NCI-H2227 treated with DMSO at 0.1 percent for 48 hours (cell line): Measurements from ENCODE around the gene AFAP1.
A peak's percentile ranks its signal among the peaks of the same experiment; 100 is the strongest.

Experiments used
- DNase-seq: peaks from one replicate; lab custom pipeline; 2025; lab: John Stamatoyannopoulos, UW

AFAP1 gene

GRCh38 chr4:7767966-7768365 is 171.7 kb downstream of the AFAP1 start:
- no peak for DNase-seq

GRCh38 chr4:7767526-7767925 is 172.1 kb downstream of the AFAP1 start:
- DNase-seq = no peak

- no peak for DNase-seq
Measured at GRCh38 chr4:7766661-7767345, 172.9 kb downstream of the AFAP1 start.

DNA sequence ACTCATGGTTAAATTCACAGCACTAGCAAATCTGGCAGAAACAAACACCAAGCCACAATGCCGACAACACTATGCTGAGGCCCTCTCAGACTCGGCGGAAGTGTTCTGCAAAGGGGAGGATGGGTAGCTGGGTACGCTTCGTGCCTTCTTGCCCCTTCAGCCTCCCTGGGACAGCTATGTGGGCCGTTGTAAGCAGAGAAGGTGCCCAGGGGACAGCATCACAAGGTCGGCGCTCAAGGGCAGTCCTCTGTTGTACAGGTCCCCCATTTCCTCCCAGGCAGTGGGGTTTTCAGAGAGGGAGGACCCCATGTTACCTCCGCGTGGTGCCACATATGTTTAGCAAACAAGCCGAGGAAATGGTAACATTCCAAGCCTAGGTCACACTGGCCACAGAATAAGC is 173.6 kb downstream of the AFAP1 start:
- no peak for DNase-seq

DNA sequence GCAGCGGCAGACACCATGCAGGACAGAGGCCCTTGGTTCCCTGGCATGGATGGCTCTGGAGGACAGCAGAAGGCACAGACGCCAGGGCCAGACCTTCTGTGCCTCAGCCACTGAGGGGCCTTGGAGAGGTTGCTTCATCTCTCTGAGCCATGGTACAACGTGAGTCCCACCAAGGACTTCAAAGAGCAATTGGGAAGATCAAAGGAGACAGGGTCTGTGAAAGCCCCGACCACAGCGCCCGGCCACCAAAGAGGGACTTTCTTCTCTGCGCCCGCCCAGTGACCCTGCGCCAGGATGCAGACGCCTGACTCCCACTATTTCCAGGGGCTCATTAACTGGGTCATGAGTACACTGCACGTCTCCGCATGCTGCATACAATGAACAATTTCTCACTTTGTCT is 174.0 kb downstream of the AFAP1 start:
- no peak for DNase-seq

DNA sequence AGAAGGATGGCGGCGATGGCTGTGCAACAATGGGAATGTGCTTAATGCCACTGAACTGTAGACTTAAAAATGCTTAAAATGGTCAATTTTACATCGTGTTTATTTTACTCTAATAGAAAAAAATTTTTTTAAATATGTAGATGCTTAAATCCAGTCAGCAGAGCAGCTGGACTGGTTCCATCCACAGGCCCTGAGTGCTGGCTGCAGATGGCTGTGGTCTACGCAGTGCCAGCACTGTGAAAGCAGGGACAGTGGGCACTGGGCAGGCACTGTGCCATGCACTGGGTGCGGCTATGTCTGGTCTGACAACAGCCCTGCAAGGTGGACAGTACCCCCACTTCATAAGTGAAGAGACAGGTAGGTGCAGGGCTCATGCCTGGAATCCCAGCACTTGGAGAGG is 175.2 kb downstream of the AFAP1 start:
- DNase-seq = no peak

DNA sequence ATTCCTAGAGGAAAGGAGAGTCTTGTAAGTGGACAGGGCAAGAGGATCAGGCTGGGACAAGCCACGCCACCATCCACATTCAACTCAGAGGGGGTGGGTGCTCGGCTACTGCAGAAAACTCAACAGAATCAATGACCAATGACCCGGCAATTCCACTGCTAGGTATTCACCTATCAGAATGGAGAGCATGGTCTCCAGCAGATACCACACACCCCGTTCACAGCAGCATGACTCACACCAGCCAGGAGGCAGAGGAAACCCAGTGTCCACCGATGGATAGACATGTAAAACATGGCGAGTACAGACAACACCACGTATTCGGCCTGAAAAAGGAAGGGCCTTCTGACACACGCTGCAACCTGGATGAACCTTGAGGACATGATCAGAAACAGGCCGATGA is 175.9 kb downstream of the AFAP1 start:
- DNase-seq = no peak

DNA sequence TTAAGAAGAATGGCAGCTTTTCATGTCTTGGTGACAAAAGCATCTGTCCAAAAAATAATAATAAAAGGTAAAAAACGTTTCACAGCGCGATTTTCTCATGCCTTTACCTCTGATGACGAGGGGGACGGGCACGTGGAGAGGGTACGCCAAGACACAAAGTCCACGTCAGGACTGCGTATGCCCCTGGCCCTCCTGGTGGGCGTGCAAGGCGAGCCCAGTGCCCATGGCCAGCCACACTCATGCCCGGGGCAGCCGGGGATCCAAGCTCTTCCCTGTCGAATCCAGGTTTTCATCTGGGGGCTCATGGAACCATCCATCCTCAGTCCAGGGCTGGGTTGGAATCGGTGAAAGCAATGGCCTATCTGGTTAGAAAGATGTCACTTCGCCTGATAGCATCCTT is 176.6 kb downstream of the AFAP1 start:
- no peak for DNase-seq

DNA sequence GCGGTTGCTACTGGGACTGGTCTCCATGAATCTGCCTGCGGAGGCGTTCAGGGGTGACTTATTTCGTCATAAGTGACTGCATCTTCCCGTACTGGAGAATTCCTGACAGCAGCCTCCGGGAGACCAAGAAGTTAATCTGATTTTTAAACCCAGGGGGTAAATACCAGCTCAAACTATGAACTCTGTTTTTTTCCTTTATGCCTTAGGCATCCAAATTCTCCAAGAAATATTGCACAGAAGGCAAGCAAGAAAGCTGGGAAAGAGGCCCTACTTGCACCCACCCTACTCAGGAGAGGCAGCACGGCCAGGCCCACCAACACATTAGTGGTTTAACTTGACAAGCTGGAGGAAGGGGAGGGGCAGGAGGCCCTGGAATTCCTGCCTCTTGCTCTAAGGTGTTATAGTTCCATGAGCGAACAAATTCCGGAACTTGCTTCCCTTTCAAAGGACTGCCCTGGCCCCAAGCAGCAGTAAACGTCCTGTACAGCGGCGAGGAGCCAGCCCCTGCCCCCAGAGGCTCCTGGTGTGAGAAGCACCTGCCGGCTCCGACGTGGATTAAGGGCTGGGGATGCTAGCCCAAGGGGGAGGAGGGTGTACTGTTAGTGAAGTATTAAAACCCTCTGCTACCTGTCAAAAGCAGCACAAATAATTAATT is 177.2 kb downstream of the AFAP1 start:
- DNase-seq = no peak

DNA sequence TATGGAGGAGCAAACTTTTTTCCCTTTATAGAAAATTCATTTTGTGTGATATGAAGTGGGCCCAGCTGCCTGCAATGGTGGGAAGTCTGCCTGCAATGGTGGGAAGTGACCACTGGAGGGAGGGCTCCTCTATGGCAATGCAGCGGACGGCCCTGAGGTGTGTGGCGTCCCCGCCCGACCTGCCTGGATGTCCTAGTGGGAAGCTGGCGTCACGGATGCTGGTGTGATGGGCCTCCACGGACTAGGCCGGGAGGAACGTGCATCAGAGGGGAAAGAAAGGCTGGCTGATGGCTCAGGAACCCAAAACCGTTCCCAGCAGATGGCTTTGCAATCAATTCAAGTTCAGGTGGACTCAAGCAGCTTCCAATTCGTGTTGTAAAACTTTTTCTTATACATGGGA is 177.9 kb downstream of the AFAP1 start:
- peak; percentile 24 for DNase-seq

- DNase-seq = no peak
Measured at GRCh38 chr4:7761312-7761711, 178.3 kb downstream of the AFAP1 start.

- no peak for DNase-seq
Measured at GRCh38 chr4:7760706-7761105, 179.0 kb downstream of the AFAP1 start.

- no peak for DNase-seq
Measured at GRCh38 chr4:7760228-7760627, 179.4 kb downstream of the AFAP1 start.

DNA sequence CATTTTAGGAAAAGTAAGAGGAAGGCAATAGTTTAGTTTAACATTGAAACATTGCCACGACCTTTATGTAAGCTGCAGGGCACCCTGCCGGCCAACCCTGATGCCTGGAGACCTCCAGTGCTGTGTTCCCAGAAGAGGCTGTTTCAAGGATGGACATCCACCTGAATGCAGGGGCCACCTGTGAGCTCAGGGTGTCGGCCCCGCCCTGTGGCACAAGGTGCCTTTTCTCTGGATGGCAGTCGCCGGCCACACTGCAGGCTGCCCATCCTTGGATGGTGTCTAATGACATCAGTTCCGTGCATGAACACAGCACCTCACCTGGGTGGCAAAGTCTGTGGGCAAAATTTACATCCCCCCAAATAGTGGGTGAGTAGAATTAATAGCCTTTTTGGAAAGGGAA is 180.0 kb downstream of the AFAP1 start:
- no peak for DNase-seq

DNA sequence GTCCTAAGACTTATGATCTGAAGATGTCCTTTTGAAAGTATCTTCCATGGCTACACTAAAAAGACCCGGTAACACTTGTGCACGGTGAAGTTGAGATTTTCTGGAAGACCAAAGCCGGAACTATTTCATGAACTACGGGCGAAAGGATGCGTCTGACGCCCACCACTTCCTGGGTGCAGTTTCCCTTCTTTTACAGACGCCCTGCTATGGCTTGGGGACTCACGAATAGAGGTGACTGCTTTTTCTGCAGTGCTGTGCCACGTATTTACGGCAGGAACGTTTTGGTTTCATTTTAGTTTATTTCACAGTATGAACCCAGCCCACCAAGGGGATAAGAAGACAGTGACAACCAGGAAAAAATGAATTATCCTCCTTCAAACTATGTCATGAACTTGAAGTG is 180.4 kb downstream of the AFAP1 start:
- no peak for DNase-seq

- no peak for DNase-seq
Measured at GRCh38 chr4:7758476-7758875, 181.2 kb downstream of the AFAP1 start.

DNA sequence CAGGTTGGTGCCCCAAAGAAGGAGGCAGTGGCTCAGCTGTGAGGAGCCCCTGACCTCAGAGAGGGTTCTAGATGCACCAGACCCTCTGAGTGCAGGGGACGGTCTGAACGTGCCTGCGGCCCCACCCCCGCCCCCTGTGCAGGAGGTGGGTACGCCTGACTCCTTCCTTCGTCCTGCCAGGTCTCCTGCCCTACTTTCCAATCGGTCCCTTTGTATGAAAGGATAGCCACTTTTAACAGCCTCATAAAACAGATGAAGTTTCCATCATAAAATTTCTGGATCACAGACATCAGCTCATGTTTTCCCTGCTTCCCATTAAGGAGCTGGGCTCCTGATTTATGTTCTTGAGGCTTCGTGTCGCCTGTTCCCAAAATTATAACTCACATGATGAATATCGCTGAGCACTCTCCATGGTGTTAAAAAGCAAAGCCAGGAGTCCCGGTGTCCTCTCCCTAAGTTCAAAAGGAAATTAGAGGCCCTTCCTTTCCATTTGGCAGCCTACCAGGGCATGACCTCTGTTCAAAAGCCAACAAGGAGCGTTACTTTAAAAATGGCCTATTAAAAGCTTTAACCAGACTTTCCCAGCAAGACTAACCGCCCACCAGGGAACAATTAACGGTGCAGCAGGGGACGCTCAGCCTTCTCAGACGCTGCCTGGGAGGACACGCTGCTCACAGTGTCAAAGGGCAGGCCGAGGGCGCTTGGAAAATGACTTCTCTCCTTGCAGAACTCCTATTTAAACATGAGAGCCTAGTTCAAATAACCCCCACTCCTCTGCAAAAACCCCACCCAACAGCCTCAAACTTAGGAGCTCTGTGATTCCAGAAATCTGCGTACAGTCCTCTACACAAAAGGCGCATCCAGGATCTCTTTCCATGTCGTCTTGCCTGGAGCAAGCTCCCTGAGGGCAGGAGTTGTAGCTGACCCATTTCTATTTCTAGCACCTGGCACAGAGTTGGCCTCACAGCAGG is 181.9 kb downstream of the AFAP1 start:
- DNase-seq = no peak

DNA sequence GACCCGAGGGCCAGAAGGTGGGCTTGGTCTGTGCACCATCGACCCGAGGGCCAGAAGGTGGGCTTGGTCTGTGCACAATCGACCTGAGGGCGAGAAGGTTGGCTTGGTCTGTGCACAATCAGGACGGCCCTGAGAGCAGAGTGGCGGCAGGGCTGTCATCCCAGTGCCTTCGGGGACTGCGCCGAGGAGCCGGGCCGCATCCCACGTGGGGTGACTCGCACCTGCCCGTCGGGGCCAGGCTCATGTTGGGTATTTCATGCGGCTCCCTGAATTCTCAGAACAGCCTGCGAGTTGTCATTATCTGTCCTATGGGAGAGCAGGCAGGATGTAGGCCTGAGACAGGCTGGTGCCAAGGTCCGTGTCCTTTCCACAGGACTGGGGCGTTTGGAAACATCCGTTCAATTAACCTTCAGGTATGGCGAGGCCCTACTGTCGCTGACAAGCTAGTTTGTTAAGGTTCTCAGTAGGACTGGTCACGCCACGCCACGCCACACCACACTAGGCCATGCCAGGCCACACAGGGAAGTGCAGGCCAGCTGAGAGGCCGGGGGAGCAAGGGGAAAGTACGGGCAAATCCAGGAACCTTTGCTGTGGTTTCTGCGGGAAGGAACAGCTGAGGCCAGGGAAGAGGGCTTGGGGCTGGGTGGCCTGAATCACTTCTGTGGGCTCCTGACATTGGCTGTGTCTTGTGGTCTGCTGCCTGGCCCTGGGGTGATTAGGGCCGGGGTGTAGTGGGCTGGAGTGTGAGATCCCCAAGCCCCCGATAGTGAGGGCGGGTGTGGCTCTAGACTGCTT is 182.9 kb downstream of the AFAP1 start:
- no peak for DNase-seq

DNA sequence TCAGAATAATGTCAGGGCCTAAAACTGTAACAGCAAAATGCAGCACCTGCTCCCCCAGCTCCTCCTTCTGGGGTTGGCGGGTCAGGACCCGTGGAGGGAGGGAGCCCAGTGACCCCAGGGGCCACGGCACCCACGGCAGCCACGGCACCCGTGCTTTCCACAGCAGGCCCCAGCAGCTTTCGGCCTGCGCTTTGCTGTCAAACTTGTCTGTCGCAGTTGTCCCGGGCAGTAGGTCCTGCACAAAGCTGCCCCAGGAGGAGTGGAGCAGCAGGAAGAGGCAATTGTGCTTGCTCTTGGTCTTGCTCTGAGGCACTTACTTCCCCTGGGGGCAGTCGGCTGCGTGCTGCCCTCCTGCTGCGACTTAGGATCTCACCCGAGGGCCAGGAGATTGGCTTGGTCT is 183.6 kb downstream of the AFAP1 start:
- DNase-seq = no peak

DNA sequence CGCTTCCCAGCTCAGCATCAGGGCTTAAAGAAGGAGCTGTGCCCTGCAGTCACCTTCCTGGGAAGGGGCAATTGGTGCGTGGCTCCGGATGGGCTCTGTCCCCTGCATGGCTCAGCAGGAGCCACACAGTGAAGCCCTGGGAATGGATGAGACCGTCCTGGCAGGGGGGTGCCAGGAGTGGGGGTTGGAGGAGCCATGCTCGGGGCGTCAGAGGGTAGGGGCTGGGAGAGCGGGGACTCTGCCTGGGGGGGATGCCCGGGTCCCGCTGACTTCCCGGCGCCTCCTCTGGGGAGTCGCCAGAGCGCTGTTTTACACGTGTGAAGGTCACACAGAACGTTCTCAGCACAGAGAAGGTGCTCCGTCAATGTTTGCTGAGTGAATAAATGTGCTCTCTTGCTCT is 184.1 kb downstream of the AFAP1 start:
- DNase-seq = no peak

- no peak for DNase-seq
Measured at GRCh38 chr4:7754565-7755262, 184.9 kb downstream of the AFAP1 start.
